ENCODE results near the gene VCL.

Gene VCL

DNA sequence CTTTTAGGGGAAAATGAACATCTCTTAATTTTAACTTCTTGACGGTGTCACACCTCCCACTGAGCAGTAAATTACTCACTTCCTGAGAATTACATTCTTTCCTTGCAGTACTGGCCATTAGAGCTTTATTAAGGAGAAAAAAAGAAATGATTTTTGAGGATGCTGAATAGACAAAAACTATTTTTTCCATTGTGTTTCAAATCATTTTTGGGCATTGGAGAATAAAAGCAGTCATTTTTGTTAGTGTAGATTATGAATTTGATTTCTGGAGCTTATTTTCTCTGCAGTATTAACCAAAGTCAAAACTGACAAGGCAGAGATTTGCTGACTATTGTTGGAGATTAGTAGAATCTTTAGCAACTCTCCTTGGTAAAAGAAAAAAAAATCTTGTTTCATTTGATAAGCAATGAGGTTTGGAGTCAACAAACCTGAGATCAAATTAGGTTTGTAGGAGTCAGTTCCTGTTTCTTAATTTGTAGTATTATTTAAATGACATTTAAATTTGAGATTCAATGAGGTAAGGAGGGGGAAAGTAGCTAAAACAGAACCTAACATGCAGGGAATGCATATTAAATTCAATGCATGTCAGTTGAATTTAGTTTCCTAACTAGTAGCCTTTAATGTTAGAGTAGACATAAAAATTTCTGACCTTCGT lies 82.1 kb downstream of the VCL start:
- DNase-seq = no peak

DNA sequence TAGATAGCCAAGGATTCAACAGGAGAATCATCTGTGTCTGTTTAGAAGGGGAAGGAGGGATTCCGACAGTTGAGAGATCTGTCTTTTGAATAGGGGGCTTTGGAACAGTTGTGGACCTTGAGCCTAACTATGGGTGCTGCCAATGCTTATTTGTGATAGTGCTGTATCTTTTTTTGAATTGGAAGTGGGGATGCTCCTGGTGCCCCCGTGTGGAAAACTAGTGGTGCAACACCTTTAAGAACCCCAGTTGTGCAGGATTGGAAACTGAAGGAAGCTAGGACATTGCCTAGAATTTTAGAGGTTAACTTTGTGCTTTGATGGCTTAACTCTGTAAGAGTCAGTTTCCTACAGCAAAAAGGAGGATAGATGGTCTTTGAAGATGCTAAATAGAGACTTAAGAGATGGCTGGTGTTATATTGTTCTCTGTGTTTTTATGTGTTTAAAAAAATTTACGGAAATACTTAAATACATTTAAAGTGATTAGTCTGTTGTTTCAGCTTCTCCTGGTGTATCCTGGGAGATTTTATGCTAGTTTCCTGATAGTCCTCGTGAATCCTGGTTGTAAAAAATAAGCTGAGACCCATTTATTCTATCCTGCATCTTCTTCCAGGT lies 83.4 kb downstream of the VCL start:
- DNase-seq = peak; percentile 39

DNA sequence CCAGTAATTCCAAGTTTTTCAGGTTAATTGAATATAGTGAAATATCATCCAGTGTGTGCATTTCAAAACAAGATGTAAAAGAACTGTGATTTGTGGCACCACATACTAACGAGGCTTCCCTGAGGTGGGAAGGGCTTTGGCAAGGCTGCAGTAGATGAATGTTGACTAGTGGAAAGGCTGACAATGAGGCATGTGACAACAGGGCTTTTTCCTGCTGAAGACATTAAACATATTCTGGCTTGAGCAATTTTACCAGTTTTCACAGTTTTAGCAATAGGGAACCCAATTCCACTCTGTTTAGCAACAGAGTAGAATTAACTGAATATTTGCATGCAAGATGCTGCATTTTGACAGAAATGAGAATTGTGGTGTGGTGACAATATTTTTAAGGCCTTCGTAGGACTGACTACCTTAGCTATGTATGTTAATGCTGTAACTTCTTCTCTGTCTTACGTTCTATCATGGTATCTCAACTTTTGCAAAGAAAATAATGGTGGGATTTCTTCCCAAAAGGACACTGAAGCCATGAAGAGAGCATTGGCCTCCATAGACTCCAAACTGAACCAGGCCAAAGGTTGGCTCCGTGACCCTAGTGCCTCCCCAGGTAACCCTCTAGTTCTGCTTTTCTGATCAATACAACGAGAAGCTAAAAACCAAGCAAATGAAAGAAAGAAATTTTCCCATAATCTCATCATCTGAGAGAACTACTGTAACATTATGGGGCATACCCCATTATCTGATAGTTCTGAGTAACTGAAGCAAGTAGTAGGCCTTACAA lies 84.2 kb downstream of the VCL start:
- DNase-seq = no peak

DNA sequence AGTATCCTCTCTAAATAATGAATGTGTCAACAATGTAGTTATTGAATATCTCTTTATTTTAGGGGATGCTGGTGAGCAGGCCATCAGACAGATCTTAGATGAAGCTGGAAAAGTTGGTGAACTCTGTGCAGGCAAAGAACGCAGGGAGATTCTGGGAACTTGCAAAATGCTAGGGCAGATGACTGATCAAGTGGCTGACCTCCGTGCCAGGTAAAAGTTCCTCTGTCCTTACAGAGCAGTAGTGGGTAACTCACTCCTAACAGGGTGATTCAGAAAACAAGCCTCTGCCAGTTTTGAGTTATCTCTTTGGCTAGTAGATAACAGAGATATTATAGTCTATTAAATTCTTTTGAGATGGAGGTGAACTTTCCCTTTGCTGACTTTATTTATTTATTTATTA lies 85.4 kb downstream of the VCL start:
- no peak for DNase-seq

DNA sequence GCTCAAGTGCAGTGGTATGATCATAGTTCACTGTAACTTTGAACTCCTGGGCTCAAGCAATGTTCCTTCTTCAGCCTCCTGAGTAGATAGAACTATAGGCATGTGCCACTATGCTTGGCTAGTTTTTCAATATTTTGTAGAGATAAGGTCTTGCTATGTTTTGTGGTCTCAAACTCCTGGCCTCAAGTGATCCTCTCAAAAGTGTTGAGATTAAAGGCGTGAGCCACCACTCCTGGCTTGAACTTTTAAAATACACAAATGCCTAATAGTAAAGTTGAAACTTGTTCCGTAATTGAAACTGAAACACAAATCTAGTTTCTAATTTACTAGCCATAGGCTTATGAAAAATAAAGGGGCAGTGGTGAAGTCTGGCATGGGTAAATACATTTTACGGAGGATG lies 87.0 kb downstream of the VCL start:
- no peak for DNase-seq

DNA sequence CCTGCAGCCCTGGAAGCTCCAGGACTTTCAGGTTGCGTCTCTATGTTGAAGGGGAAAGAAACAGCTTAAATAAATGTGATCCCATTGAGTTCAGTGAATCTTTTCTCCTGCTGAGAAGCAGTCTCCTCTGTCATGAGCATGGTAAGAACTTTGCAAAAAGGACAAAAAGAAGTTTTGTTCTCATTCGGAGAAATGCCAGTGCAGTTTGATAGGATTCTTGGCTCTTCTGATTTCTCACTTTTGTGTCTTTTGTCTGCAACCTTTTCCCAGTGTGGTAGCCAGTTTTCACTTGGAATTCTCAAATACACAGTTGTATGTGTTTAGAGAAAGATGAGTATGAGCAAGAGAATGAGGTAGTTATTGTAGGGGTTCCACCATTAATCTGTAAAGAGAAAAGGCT lies 88.4 kb downstream of the VCL start:
- DNase-seq = no peak

DNA sequence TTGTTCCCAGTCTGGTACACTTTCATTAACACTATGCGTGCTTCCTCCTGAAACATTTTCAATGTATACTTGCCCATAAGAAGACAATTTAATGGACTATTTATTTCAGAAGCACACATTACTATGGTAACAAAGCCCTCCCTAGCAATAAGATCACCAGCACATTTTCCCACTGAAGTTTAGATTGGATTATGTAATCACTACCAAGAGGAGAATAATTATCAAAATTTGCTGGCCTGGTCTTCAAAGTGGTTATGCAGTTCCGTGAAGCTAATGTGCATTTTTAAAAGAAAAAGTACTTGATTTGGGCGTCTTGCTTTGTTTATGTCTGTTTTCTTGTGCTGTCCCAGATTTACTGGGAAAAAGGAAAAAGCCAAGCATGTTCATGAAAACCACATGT lies 90.8 kb downstream of the VCL start:
- DNase-seq = no peak

DNA sequence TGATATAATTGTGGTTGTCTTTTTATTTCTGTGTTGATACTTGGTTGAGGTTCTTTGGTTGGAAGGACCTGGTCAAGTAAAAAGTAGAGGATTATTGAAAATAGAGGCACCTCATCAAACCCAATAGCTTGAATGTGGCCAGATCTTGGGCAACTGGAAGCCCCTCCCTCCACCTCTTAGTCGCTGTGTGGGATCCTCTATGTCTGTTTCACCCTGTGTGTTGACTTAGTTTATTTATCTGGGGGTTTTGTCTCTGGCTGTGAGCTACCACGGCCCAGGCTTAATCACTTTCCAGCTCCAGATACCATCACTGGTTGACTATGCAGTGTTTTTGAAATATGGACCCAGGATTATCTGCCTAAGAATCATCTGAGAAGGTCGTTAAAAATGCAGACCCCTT lies 94.5 kb downstream of the VCL start:
- DNase-seq = no peak

DNA sequence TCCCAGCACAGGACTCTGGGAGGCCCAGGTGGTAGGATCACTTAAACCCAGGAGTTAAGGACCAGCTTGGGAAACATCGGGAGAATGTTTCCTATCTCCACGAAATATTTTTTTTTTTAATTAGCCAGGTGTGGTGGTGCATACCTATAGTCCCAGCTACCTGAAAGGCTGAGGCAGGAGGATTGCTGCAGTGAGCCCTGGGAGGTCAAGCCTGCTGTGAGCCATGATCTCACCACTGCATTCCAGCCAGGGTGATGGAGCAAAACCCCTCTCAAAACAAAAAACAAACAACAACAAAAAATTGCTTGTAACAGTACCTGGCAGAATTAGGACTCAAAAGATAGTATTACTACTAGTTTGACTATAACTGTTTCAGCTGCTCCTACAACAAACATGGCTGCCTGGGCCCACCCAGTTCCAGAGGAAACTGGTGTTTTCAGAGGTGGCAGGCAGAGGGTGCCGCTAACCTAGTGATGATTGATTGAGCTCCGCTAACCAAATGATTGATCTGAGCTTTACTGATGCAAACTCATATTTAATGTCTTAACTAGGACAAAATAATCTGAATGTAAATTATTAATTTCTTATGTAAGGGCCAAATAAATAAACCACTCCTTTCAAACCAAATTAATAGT lies 95.7 kb downstream of the VCL start:
- DNase-seq = peak; percentile 28

DNA sequence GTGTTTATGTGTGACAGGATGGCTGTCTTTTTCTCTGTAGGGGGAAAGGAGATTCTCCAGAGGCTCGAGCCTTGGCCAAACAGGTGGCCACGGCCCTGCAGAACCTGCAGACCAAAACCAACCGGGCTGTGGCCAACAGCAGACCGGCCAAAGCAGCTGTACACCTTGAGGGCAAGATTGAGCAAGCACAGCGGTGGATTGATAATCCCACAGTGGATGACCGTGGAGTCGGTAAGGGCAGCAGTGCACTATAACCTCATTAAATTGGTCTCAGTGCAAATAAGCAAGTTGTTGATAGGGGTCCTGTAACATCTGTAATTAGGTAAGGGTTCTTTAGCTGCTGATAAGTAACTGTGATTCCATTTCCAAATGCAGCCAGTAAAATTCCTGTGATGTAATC lies 96.3 kb downstream of the VCL start:
- DNase-seq = peak; percentile 38

DNA sequence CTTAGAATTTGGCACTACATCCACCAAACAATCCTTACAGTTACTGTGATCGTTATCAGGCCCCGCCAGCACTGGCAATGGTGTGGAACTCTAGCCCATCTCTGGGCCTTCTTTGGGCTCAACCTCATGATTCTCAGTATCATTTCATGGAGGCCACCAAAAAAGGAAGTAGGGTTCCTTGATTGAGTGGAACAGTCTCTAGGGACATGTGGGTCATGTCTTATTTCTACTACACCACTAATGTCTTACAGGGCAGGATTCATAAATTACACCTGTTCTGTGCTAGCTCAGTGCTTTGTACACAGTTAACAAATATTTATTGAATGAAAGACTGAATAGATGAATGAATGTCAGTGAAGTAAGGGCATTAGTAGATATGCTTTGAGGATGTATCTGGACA lies 98.9 kb downstream of the VCL start:
- DNase-seq = no peak

DNA sequence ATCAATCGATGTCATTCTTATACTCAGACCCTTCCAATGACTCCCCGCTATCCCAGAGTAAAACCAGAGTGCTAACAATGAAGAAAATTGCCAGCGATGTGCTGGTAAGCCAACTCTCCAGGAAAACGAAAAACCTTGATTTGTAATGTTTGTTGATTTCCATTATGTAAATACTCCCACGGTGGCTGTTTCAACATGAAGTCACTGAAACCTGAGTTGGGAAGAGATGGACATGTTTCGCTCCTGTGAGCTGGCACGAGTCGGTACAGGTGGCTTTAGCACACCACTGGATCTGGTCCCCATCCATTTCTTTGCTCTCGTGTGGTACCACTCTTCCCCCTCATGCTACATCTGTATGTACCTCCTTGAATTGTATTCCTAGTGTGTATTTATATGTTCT lies 99.9 kb downstream of the VCL start:
- DNase-seq = no peak

DNA sequence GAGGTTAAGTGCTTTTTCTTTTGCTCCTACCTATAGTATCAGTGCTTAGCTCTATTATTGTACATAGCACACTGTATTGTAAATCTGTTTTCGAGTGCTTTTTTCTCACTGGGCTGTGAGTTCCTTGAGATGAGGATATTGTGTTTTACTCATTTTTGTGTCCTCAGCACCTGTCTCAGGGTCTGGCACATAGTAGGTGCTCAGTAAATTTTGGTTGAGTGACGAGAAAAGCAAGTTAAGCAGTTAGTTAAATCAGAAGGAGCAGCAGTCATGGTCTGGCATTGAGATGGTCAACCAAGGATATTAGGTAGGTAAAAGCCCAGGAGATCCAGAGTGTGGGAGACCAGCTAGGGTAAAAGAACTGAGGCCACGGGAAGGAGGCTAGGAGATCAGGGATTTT lies 101.5 kb downstream of the VCL start:
- no peak for DNase-seq

DNA sequence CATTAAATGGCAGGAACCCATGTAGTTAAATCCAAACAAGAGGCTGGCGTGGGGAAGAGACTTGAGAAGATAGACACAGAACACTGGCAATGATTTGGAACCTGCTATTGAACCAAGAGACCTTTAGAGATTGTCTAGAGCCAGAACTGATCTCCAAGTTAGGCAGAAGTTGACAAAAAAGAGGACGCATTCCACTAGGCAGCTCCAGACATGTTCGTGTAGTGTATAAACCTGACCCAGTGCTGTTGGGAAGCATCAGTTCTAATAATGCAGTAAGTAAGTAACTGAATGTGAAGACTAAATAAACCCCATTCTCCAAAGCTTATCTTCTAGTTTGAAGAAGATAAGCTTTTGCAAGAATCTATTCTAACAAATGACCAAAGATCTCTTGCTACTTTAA lies 101.9 kb downstream of the VCL start:
- no peak for DNase-seq

DNA sequence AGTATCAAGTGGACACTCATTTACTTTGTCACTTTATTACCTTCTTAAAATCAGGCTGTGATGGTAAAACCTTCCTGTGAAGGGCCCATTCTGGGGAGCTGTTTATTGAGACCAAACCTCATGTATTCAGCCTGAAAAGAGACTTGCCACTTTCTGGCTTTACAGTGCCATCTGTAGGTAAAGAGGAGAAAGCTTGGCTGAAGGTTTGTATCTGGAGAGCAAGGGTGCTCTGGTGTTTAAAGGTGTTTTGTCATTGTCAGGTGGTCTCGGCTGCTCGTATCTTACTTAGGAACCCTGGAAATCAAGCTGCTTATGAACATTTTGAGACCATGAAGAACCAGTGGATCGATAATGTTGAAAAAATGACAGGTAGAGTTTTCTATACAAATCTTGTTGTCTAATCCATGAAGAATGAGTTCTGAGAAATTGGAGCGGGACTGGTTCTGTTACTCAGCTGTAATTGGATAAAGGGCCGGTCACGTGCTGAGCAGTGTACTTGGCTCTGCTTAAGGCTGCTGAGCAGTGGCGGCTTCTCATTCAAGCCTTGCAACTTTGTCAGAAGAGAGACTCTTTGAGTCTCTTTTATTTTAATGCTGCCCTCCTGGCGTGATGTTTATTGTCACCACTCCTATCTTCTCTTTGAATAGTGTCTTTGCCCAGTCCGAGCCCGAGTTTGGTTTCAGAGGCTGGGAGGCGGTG lies 105.8 kb downstream of the VCL start:
- no peak for DNase-seq

DNA sequence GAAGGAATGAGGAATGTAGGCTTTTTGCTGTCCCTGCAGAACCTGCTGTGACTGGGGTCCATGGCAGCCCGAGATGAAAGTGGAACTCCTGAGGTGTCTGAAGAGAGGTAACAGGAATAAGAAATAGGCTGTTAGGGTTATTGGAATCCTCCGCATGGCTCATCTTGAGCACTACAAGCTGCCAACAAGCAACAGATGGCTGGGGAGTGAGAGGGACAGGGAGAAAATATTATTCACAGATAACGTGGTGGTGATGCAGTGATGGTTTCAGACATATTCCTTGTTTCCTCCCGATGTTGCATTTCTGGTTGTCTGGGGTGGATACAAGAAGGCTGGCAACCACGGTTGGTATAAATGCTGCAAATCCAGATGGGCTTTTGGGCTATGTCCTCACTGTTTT lies 106.6 kb downstream of the VCL start:
- no peak for DNase-seq

DNA sequence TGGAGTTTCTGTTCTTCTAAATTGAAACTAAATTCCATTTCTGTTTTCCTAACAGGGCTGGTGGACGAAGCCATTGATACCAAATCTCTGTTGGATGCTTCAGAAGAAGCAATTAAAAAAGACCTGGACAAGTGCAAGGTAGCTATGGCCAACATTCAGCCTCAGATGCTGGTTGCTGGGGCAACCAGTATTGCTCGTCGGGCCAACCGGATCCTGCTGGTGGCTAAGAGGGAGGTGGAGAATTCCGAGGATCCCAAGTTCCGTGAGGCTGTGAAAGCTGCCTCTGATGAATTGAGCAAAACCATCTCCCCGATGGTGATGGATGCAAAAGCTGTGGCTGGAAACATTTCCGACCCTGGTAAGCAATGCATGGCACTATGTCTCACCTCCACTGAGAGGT lies 107.1 kb downstream of the VCL start:
- DNase-seq = no peak

DNA sequence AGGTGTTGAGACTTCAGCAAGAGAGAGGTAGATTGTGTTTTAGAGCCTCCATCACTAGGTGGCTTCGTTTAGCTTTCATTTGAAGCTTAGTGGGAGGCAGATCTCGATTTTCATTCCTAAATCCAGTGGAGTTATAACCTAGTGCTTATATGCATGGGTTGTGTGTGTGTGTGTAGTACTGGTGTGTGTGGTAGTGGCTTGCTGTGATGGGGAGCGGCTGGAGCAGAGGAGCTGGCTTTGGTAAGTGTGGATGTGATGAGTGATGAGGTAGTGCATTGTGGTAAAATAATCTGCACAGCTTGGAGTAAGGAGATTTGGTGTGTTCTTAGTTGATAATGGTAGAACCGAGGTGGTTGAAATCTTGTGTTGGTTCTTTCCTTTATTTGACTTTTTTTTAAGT lies 109.5 kb downstream of the VCL start:
- no peak for DNase-seq

DNA sequence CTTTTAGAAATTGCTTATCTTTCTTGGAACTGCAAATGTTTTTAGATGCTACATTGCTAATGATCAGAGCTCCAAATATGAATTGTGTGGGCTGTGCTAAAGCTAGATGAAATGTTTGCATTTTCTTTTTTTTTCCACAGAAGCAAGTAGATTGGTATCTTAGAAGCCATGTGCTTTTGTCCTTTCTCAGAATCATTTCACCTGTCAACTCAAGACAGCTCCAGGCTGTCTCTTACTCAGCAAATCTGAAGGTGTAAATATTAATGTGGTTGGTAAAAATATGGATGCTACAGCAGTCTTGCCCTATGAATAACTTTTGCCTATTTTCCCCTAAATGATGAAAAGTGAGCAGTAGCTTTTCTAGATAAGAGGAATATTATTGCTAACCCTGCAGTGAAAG lies 111.5 kb downstream of the VCL start:
- DNase-seq = no peak

DNA sequence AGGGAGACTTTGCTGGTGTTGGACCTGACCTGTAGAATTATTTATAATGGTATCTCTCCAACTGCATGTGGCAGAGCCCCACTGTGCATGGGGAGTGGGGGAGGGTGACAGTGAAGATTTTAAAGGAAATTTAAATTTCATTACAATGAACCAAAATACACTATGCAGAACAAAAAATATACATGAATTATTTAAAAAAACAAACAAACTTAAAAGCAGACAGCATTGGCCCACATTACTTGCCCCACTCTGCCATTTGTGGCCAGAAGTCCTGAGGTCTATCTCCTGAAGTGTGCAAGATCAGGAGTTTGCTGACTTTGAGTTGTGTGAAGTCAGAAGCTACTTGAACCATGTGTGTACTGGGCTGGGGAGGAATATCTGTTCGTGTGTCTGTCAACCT lies 112.2 kb downstream of the VCL start:
- no peak for DNase-seq

DNA sequence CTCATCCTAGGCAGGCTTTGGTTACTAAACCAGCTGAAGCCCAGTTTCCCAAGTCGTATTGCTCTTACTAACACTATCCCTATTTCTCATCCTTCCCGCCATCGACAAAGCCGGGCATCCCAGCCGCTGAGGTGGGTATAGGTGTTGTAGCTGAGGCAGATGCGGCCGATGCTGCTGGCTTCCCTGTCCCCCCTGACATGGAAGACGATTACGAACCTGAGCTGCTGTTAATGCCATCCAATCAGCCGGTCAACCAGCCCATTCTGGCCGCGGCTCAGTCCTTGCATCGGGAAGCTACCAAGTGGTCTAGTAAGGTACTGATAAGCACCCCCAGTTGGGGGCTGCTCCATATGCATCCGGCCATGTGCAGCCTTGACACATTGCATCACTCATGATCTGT lies 113.9 kb downstream of the VCL start:
- DNase-seq = no peak

DNA sequence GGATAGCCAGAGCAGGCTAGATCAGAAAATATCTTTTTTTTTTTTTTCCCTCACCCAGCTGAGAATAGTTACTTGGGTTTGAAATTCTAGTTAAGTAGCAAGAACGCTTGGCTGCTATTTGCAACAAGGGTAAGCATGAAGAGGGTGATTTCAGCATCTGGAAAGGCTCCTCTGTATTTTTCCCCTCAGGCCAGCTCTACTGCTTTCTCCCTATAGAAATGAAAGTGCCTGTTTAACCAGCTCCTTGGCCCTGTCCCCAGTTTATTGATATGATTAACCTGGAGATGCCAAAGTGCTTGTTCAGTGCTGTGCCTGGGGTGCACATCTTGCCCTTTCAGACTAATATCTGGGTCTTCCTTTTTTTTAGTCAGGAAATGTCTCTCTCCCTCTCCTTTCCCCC lies 115.6 kb downstream of the VCL start:
- DNase-seq = no peak

DNA sequence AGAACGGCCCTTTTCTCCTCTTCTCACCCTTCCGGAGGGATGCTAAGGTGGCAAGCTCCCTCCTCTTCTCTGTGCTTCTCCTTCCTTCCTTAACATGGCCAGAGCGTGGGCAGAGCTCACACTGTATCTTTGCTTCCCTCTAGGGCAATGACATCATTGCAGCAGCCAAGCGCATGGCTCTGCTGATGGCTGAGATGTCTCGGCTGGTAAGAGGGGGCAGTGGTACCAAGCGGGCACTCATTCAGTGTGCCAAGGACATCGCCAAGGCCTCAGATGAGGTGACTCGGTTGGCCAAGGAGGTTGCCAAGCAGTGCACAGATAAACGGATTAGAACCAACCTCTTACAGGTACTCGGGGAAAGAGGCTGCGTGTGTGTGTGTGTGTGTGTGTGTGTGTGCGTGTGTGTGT lies 116.1 kb downstream of the VCL start:
- no peak for DNase-seq
